ENCODE data around the gene IQSEC1.

Gene IQSEC1

GRCh38 chr3:12984023-12984823 is 89.0 kb downstream of the IQSEC1 start:
- TF ChIP-seq CTCF (IDR thresholded peaks at IDR 0.05; ENCODE audit: insufficient read depth, low read depth, low read length, missing control alignments): peak; percentile 66
- DNase-seq (ENCODE audit: low read depth): peak; percentile 76
- no peak overlapping the region for H3K4me3 ChIP-seq (ENCODE audit: low read depth, low read length)

DNA sequence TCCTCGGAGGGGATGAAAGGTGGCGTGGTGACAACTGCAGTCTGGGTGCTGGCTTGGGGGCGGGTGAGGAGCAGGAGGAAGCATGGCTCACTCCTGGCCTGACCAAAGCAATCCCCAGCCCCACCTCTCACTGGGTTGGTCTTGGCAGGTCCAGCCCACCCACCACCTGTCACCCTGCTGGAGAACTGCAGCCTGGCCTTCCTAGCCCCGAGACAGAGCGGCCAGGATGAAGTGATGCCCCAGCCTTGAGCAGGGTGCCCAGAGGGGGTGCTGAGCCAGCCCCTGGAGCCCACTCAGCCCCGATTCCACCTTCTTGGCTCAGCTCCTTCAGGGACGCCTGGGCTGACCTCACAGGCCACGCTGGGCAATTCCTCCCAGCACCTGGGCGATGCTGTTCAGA is 89.9 kb downstream of the IQSEC1 start:
- TF ChIP-seq CTCF (IDR thresholded peaks at IDR 0.05; ENCODE audit: insufficient read depth, low read depth, low read length, missing control alignments): no peak
- H3K4me3 ChIP-seq (ENCODE audit: low read depth, low read length): no peak overlapping the region
- no peak for DNase-seq (ENCODE audit: low read depth)

DNA sequence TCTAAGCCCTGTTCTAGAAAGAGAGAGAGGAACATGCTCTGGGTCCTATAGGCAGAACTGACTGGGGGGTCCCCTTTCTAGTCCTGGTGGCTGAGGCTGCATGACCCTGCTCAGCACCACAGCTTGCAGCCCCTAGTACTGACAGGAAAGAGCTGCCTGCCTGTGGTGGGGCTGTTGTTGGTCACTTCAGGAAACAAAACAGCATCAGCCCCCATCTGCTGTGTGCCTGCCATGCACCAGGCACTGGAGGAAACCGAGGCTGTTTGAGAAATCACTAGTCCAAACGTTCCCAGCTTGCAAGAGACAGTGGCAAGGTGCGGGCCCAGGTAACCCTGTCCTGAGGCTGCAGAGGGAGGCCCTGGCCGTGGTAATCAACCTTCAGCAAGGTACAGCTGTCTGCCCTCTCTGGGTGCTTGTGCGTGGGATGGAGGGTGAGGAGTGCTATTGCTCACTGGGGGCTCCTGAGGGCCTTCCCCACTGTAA is 90.6 kb downstream of the IQSEC1 start:
- DNase-seq (ENCODE audit: low read depth): peak; percentile 68
- TF ChIP-seq CTCF (IDR thresholded peaks at IDR 0.05; ENCODE audit: insufficient read depth, low read depth, low read length, missing control alignments): no peak
- H3K4me3 ChIP-seq (ENCODE audit: low read depth, low read length): no peak overlapping the region

DNA sequence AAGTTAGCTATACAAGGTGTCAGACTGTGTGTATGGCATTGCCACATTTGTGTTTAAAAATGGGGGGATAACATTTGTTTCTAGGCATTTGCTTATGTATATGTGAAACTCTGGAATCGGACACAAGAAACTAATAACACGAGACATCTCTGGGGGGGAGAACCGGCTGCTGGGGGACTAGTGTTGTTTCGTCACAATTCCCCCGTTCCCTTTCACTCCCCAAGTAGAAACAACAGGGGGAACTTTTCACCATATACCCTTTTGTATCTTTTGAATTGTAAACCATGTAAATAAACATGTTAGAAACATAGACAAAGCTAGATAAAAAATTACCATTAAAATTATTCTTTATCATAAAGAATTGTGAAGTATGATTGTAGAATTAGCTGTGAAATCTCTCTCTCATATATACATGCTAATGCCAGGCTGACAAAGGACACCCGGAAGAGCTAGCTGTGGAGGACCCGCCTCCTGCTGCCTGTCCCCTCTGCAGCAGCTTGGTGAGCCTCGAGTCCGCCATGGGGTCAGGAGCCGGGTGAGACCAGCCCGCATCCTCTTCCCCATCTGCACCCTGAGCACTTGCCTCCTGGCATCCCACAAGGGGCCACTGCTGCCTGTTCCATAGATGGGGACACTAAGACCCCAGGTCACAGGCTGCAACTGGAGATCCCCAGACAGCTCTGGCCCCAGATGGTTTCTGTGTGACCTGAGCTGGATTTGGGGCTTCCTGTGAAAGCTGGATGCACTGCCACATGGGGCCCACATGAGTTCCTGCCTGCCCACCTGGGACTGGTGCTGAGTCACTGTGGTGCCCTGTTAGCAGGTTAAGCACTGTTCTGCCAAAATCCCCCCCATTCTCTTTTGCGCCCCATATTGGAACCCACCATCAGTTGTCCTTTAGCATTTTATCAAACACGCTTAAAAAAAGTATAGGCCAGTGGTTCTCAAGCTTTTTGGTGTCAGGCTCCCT is 91.6 kb downstream of the IQSEC1 start:
- no peak for TF ChIP-seq CTCF (IDR thresholded peaks at IDR 0.05; ENCODE audit: insufficient read depth, low read depth, low read length, missing control alignments)
- no peak overlapping the region for H3K4me3 ChIP-seq (ENCODE audit: low read depth, low read length)
- DNase-seq (ENCODE audit: low read depth): peak; percentile 46

GRCh38 chr3:12980596-12981290 is 92.5 kb downstream of the IQSEC1 start:
- no peak overlapping the region for H3K4me3 ChIP-seq (ENCODE audit: low read depth, low read length)
- no peak for DNase-seq (ENCODE audit: low read depth)
- TF ChIP-seq CTCF (IDR thresholded peaks at IDR 0.05; ENCODE audit: insufficient read depth, low read depth, low read length, missing control alignments): no peak

GRCh38 chr3:12979947-12980487 is 93.2 kb downstream of the IQSEC1 start:
- no peak for DNase-seq (ENCODE audit: low read depth)
- no peak overlapping the region for H3K4me3 ChIP-seq (ENCODE audit: low read depth, low read length)
- no peak for TF ChIP-seq CTCF (IDR thresholded peaks at IDR 0.05; ENCODE audit: insufficient read depth, low read depth, low read length, missing control alignments)

Measured in GM12865 (cell line).